RWPE2 (cell line): ENCODE data around the gene CCNJ.
A peak's percentile ranks its signal among the peaks of the same experiment; 100 is the strongest.

ENCODE experiments used
- ATAC-seq: fragments of 200-7000 bp; cut with Tn5 transposase; 3 replicates; pipeline ENCODE4 v1.9.1; 2021; ENCODE audit warnings: low read depth
- DNase-seq: peaks from one replicate; pipeline ENCODE4 v3.0.0-alpha.2; 2020; ENCODE audit warnings: low spot score
- H3K27ac ChIP-seq: fragments of 450-650 bp; 2 replicates; pipeline ENCODE4 v1.5.1; 2017; ENCODE audit warnings: mild to moderate bottlenecking; ENCODE audit not compliant: poor library complexity, severe bottlenecking
- H3K27me3 ChIP-seq: fragments of 250-450 bp; sonication (Bioruptor Pico); 2 replicates; pipeline ENCODE4 v1.5.1; 2021; ENCODE audit warnings: mild to moderate bottlenecking, moderate library complexity; ENCODE audit not compliant: insufficient read depth, poor library complexity, severe bottlenecking
- H3K36me3 ChIP-seq: fragments of 250-450 bp; sonication (Bioruptor Pico); 2 replicates; pipeline ENCODE4 v1.5.1; 2020; ENCODE audit warnings: low read depth, mild to moderate bottlenecking, moderate library complexity
- H3K4me1 ChIP-seq: fragments of 250-450 bp; sonication (Bioruptor Pico); 2 replicates; pipeline ENCODE4 v1.5.1; 2021; ENCODE audit warnings: mild to moderate bottlenecking, moderate library complexity; ENCODE audit not compliant: insufficient read depth, poor library complexity, severe bottlenecking
- H3K4me3 ChIP-seq: fragments of 250-450 bp; sonication (Bioruptor Pico); 2 replicates; pipeline ENCODE4 v1.5.1; 2021; ENCODE audit warnings: mild to moderate bottlenecking, moderate library complexity; ENCODE audit not compliant: severe bottlenecking
- H3K9me3 ChIP-seq: fragments of 250-450 bp; sonication (Bioruptor Pico); 2 replicates; pipeline ENCODE4 v1.5.1; 2021; ENCODE audit warnings: mild to moderate bottlenecking, moderate library complexity; ENCODE audit not compliant: severe bottlenecking
- TF ChIP-seq, protein P1 (sequence below): fragments of 450-650 bp; IDR thresholded peaks from one replicate; pipeline ENCODE4 v1.5.1; 2017; ENCODE audit warnings: mild to moderate bottlenecking, moderate library complexity; ENCODE audit not compliant: poor library complexity, severe bottlenecking

CCNJ gene

DNA sequence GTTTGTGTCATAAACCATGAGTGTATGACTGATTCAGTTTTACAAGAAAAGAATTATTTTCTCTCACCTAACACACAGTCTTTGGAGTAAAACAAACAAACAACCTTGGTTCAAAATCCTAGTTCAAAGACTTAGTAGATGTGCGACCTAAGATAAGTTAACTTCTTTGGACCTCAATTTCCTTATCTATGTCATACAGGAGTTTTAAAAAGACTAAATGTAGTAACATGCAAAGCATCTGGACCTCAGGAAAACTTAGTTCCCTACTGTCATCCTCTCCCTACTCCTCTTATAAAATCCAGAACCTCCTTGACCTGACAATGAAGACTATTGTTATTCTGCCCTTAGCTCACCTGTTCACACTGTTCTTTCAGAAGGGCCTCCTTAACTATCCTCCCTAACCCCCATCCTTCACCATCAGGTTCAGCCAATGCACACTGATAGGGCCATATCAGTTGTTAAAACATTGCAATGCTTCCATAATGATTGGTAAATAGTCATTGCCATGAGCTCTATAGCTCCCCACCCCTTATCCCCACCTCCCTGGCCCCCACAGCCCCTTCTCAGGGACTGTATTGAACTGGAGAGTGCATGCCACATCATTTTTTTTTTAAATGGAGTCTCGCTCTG, 28.8 kb upstream of the CCNJ start:
- no peak for DNase-seq
- no peak for ATAC-seq
- Histone ChIP-seq H3K27me3 (no peaks in the 10 kb centered on the region), H3K4me1 (no peaks in the 10 kb centered on the region), H3K36me3 (no peaks in the 10 kb centered on the region), H3K27ac (no peak overlapping the region), H3K4me3 (no peak overlapping the region), H3K9me3 (no peaks in the 10 kb centered on the region)
- TF ChIP-seq, protein P1, sequence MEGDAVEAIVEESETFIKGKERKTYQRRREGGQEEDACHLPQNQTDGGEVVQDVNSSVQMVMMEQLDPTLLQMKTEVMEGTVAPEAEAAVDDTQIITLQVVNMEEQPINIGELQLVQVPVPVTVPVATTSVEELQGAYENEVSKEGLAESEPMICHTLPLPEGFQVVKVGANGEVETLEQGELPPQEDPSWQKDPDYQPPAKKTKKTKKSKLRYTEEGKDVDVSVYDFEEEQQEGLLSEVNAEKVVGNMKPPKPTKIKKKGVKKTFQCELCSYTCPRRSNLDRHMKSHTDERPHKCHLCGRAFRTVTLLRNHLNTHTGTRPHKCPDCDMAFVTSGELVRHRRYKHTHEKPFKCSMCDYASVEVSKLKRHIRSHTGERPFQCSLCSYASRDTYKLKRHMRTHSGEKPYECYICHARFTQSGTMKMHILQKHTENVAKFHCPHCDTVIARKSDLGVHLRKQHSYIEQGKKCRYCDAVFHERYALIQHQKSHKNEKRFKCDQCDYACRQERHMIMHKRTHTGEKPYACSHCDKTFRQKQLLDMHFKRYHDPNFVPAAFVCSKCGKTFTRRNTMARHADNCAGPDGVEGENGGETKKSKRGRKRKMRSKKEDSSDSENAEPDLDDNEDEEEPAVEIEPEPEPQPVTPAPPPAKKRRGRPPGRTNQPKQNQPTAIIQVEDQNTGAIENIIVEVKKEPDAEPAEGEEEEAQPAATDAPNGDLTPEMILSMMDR = no peak

GRCh38 chr10:96017191-96017687, 26.1 kb upstream of the CCNJ start:
- no peaks in the 10 kb centered on the region for H3K9me3 ChIP-seq
- H3K4me3 ChIP-seq = no peak overlapping the region
- no peaks in the 10 kb centered on the region for H3K36me3 ChIP-seq
- TF ChIP-seq, protein P1 = peak; percentile 84
- no peak for DNase-seq
- H3K27ac ChIP-seq = no peak overlapping the region
- H3K27me3 ChIP-seq = no peaks in the 10 kb centered on the region
- H3K4me1 ChIP-seq = no peaks in the 10 kb centered on the region
- peak; percentile 96 for ATAC-seq

GRCh38 chr10:96021332-96021731, 22.1 kb upstream of the CCNJ start:
- Histone ChIP-seq H3K27me3 (no peaks in the 10 kb centered on the region), H3K27ac (no peak overlapping the region), H3K36me3 (no peaks in the 10 kb centered on the region), H3K4me3 (no peak overlapping the region), H3K9me3 (no peaks in the 10 kb centered on the region), H3K4me1 (no peaks in the 10 kb centered on the region)
- ATAC-seq (no peak), DNase-seq (no peak)
- TF ChIP-seq, protein P1 = no peak

- H3K9me3 ChIP-seq = no peaks in the 10 kb centered on the region
- no peak overlapping the region for H3K27ac ChIP-seq
- DNase-seq (no peak), ATAC-seq (no peak)
- no peak overlapping the region for H3K4me3 ChIP-seq
- H3K4me1 ChIP-seq = no peaks in the 10 kb centered on the region
- no peaks in the 10 kb centered on the region for H3K27me3 ChIP-seq
- TF ChIP-seq, protein P1 = no peak
- no peaks in the 10 kb centered on the region for H3K36me3 ChIP-seq
Measured at GRCh38 chr10:96022739-96023138, 20.6 kb upstream of the CCNJ start.

GRCh38 chr10:96023168-96023567, 20.2 kb upstream of the CCNJ start:
- no peaks in the 10 kb centered on the region for H3K27me3 ChIP-seq

More at GRCh38 chr10:96023168-96023567, 20.2 kb upstream of the CCNJ start:
- Histone ChIP-seq H3K4me3 (no peak overlapping the region), H3K27ac (no peak overlapping the region), H3K4me1 (no peaks in the 10 kb centered on the region), H3K9me3 (no peaks in the 10 kb centered on the region), H3K36me3 (no peaks in the 10 kb centered on the region)
- no peak for DNase-seq
- TF ChIP-seq, protein P1 = no peak
- no peak for ATAC-seq
